BJ (cell line): ENCODE data around the gene SPG11. TPM values are rescaled to one million over a fixed set of nuclear protein-coding genes. Genes with fewer than 3 reads are reported as not detected.

Experiments used
- CTCF ChIA-PET: fragments of 350-600 bp; formaldehyde crosslinking; extraction: SDS; loops from one replicate; lab custom pipeline; 2021; ENCODE audit warnings: antibody characterized with exemption, inconsistent platforms; lab: Yijun Ruan, JAX
- POLR2A ChIA-PET: fragments of 300-600 bp; sonication (Branson Sonifier 250); formaldehyde crosslinking; extraction: SDS; loops from one replicate; lab custom pipeline; 2021; ENCODE audit warnings: antibody characterized with exemption; lab: Charles Lee
- DNase-seq: peaks from one replicate; pipeline ENCODE4 v3.0.0-alpha.2; 2011; ENCODE audit warnings: low read depth
- H3K27me3 ChIP-seq: 2 replicates; pipeline ENCODE4 v1.6.0; 2011; ENCODE audit warnings: low read length; ENCODE audit not compliant: control insufficient read depth, insufficient read depth
- H3K36me3 ChIP-seq: 2 replicates; pipeline ENCODE4 v1.5.1; 2011; ENCODE audit warnings: low read length; ENCODE audit not compliant: control insufficient read depth, insufficient read depth
- H3K4me3 ChIP-seq: 2 replicates; pipeline ENCODE4 v1.5.1; 2011; ENCODE audit warnings: low read depth, mild to moderate bottlenecking, control low read depth, low read length
- CTCF ChIP-seq: IDR thresholded peaks from 2 replicates; pipeline ENCODE4 v1.5.1; 2011; ENCODE audit warnings: low read depth, mild to moderate bottlenecking, control low read depth, inconsistent platforms, low read length, moderate library complexity; ENCODE audit not compliant: insufficient read depth
- polyA plus RNA-seq: library from polyadenylated mRNA; depleted of rRNA; stranded (reverse); fragments of >200 nt; gene quantifications from 2 replicates; pipeline ENCODE4 v1.2.3, GENCODE V29; 2011

The SPG11 gene
- polyA plus RNA-seq, 1 experiment, result 60.6 TPM

- CTCF ChIA-PET, result interaction anchor here (1.0 kb wide), 1 partner anchor 13 kb away, joined by 3 read pairs; the partner anchor contains the start of gene SPG11
- no peak for DNase-seq
- POLR2A ChIA-PET, result no interaction called here
- Histone ChIP-seq H3K27me3 (peaks cover 17% of the 10 kb centered on the region), H3K36me3 (no peaks in the 10 kb centered on the region), H3K4me3 (no peak overlapping the region)
- no peak for TF ChIP-seq CTCF
Observed at GRCh38 chr15:44675911-44676310, 12.4 kb upstream of the SPG11 start.

- H3K27me3 ChIP-seq, result peaks cover 16% of the 10 kb centered on the region
- POLR2A ChIA-PET, result no interaction called here
- CTCF ChIA-PET, result interaction anchor here (2.2 kb wide), 1 partner anchor 10 kb away, joined by 9 read pairs; the partner anchor contains the start of gene SPG11
- TF ChIP-seq CTCF, result no peak
- no peaks in the 10 kb centered on the region for H3K36me3 ChIP-seq
- H3K4me3 ChIP-seq, result no peak overlapping the region
- no peak for DNase-seq
Observed at GRCh38 chr15:44673639-44674038, 10.2 kb upstream of the SPG11 start.

GRCh38 chr15:44670087-44670950, 6.9 kb upstream of the SPG11 start:
- TF ChIP-seq CTCF, result no peak

GRCh38 chr15:44668921-44669320, 5.5 kb upstream of the SPG11 start:
- ChIA-PET POLR2A (no interaction called here), CTCF (interaction anchor here (1.0 kb wide), 1 partner anchor 68 kb away, joined by 3 read pairs; no protein-coding TSS in a partner anchor)
- H3K4me3 ChIP-seq, result no peak overlapping the region
- TF ChIP-seq CTCF, result no peak
- no peaks in the 10 kb centered on the region for H3K36me3 ChIP-seq
- H3K27me3 ChIP-seq, result peaks cover 8% of the 10 kb centered on the region
- no peak for DNase-seq

More at GRCh38 chr15:44670087-44670950, 6.9 kb upstream of the SPG11 start:
- CTCF ChIA-PET, result interaction anchor here (1.0 to 1.7 kb wide), 2 partner anchors 12 to 67 kb away, joined by 3 to 4 read pairs; no protein-coding TSS in a partner anchor
- Histone ChIP-seq H3K27me3 (peaks cover 10% of the 10 kb centered on the region), H3K4me3 (no peak overlapping the region), H3K36me3 (no peaks in the 10 kb centered on the region)
- DNase-seq, result no peak
- POLR2A ChIA-PET, result no interaction called here

- CTCF ChIA-PET, result no interaction called here
- peaks cover 5% of the 10 kb centered on the region for H3K27me3 ChIP-seq
- no peaks in the 10 kb centered on the region for H3K36me3 ChIP-seq
- H3K4me3 ChIP-seq, result no peak overlapping the region
- TF ChIP-seq CTCF, result no peak
- POLR2A ChIA-PET, result no interaction called here
- no peak for DNase-seq
Observed at GRCh38 chr15:44667039-44667360, 3.5 kb upstream of the SPG11 start.
